Astrocyte of the hippocampus (primary cell): ENCODE measurements around the gene PRR14L.
"Not testable (repeated sequence)": the region's sequence is repeated elsewhere in the genome, so short reads cannot be mapped to it uniquely, and the experiment has no call there.

ENCODE experiments used
- DNase-seq: peaks from one replicate; pipeline ENCODE4 v3.0.0; 2011; ENCODE audit warnings: low read depth, low spot score

PRR14L gene

GRCh38 chr22:31749636-31750364 lies at the start of gene PRR14L:
PRR14L (minus strand) TSS chr22:31750132; CDS start chr22:31738860, 11,272 bp downstream.
- DNase-seq, result peak; percentile 98

- DNase-seq, result not testable (repeated sequence)
Observed at GRCh38 chr22:31799358-31799757, 49.4 kb upstream of the PRR14L start.

GRCh38 chr22:31790240-31790639 lies 40.3 kb upstream of the PRR14L start:
- DNase-seq, result no peak

GRCh38 chr22:31789803-31790202 lies 39.9 kb upstream of the PRR14L start:
- no peak for DNase-seq

GRCh38 chr22:31776231-31776630 lies 26.3 kb upstream of the PRR14L start:
- peak; percentile 11 for DNase-seq

- no peak for DNase-seq
Observed at GRCh38 chr22:31773416-31773815, 23.5 kb upstream of the PRR14L start.

GRCh38 chr22:31768422-31769059 lies 18.6 kb upstream of the PRR14L start:
- DNase-seq, result no peak

- no peak for DNase-seq
Observed at GRCh38 chr22:31764785-31765184, 14.9 kb upstream of the PRR14L start.

- DNase-seq, result not testable (repeated sequence)
Observed at GRCh38 chr22:31758860-31759259, 8.9 kb upstream of the PRR14L start.

- DNase-seq, result no peak
Observed at GRCh38 chr22:31757265-31757664, 7.3 kb upstream of the PRR14L start.

- DNase-seq, result no peak
Observed at GRCh38 chr22:31754813-31755212, 4.9 kb upstream of the PRR14L start.

GRCh38 chr22:31753634-31754501 lies 3.9 kb upstream of the PRR14L start, which contains the start of gene DEPDC5:
DEPDC5 (plus strand) TSS chr22:31754019; CDS start chr22:31754922, 903 bp downstream.
- peak; percentile 98 for DNase-seq

GRCh38 chr22:31753005-31753633 lies 3.2 kb upstream of the PRR14L start:
- DNase-seq, result peak; percentile 49

GRCh38 chr22:31752096-31752847 lies 2.3 kb upstream of the PRR14L start:
- no peak for DNase-seq

GRCh38 chr22:31750365-31751284 lies 693 bp upstream of the PRR14L start:
- no peak for DNase-seq

GRCh38 chr22:31748490-31748889 lies 1.4 kb downstream of the PRR14L start:
- DNase-seq, result no peak

- DNase-seq, result no peak
Observed at GRCh38 chr22:31747441-31747840, 2.5 kb downstream of the PRR14L start.

GRCh38 chr22:31743871-31744270 lies 6.1 kb downstream of the PRR14L start:
- DNase-seq, result no peak

GRCh38 chr22:31742682-31743081 lies 7.2 kb downstream of the PRR14L start:
- no peak for DNase-seq

GRCh38 chr22:31742115-31742514 lies 7.8 kb downstream of the PRR14L start:
- DNase-seq, result no peak
